GM19328 (cell line): ENCODE measurements around the gene RPL35A.
"Not testable (repeated sequence)": the region's sequence is repeated elsewhere in the genome, so short reads cannot be mapped to it uniquely, and the experiment has no call there.

ENCODE experiments used
- ATAC-seq: cut with Tn5 transposase; IDR thresholded peaks from one replicate; pipeline ENCODE4 v1.9.1; 2021; ENCODE audit warnings: mild to moderate bottlenecking, moderate library complexity; ENCODE audit not compliant: unreplicated experiment

RPL35A gene

DNA sequence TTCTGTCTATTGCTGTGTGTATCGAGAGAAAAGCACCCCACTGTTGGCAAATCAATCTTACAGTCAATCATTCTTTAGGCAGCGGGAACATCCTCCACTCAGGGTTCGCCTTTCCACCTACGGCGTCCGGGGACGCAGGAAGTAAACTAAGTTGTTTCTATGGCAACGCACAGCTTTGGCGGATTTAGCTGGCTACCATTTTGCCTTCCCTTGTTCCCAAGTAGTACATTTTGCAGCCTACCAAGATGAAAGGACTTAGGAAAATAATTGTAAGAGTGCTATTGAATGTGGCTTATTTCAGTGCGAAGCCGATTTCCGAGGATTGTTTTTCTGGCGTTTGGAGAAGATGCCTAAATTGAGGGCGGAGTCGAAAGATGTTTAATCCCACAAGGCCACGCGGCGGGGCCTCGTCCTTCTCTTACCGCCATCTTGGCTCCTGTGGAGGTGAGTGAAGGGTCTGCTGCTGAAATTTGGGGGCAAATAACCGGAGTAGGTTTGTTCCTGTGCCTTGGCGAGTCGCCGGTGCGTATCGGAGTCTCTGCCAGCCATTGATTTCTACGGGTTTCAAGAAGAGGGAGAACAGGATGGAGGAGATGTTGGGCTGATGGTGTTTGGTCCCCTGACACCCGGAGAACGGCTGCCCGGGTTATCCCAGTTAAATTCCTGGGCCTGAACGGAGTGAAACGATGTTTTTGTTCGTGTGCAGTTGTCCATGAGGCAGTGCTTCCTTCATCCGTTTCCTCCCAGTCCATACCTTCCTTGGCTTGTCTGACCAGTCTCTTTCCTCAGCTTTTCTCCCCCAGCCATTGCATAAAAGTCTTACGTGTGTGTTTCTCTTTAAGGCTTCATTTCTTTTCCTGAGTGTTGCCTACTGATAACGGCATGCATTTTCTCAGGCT is at the start of gene RPL35A:
TSS of gene RPL35A (plus strand) at position 413 of the 899 bp plus-strand sequence. CDS start 778 bp downstream, outside the sequence.
- ATAC-seq, result peak; percentile 92

DNA sequence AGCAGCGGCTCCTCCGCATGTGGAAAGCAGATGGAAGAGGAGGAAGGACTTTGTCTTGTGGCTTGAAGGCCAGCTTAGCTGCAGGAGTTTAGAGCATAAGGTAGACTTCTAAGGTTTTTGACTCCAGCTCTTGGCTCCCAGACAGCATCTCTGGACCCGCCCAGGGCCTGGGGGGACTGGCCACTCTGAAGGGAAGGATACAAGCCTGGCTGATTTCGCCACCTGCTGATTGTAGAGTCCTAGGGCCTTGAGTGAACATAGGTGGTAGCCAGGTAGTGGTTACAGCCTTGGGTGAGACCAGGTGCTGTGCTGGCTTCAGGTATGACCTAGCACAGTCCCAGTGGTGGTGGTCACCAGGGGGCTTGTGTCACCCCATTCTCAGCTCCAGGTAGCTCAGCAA is 48.4 kb upstream of the RPL35A start:
- ATAC-seq, result no peak

DNA sequence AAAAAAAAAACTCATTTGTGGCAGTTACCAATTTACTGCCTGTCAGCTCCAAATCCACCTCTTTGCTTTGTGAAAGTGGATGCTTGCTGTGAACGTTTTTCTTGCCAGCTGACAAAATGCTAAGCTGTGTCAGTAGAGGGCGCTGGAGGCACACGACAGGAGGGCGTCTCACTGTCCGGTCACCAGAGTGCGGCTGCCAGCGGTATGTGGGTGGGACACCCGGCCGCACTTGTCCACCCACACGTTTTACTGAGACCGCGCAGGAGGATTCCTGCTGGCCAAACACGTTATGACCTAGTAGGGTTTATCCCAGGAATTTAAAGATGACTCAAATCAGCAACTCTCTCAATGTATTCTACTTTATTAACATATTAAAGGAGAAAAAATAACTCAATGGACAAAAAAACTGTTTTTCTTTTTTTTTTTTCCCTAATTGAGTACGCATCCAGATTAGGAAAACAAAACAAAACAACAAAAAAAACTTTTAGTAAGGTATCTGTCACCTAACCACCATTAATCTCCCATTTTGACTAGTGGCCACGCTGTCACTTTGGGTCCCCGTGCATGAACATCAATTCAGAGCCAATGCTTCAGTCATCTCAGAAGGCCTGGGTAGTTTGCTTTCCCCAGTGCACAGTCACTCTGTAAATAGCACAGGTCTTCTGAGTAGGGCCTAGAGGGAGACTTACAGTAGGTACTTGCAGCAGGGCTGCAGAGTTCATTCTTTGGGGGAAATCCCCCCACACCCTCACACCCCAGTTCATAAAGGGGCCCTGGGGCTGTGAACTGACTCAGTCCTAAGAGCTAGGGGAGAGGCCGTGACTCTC is 43.8 kb upstream of the RPL35A start:
- peak; percentile 70 for ATAC-seq

DNA sequence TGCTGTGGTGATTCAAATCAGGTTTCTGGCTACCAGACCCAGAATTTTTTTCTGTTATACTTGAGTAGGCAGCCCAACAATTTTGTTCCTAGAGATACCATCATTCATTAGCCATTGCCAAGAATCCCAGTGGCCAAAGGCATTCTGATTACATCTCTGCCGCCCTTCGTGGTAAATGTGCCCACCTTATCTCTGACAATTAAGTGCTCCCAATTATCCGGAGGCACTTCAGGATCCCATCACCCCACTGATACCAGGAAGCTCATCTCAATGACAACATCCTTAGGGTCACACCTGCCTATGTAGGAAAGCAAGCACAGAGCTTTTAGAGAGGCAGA is 43.2 kb upstream of the RPL35A start:
- ATAC-seq, result no peak

DNA sequence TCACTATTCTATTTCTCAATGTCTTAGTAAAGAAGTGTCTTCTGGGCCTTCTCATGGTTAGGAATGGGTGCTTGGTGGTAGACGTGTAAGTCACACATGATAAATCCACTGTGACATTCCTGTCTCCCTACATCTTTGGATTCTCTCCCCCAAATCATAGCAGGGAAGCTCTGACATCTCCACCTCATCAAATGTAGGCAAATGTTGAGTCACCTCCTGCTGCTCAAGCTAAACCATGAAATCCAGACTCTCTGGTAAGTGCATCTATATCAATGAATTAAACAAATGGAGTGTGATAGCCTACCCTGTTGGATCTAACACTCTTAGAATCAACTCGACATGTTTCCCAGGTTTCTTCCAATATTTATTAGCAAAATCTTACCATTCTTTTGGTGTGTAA is 42.8 kb upstream of the RPL35A start:
- no peak for ATAC-seq

DNA sequence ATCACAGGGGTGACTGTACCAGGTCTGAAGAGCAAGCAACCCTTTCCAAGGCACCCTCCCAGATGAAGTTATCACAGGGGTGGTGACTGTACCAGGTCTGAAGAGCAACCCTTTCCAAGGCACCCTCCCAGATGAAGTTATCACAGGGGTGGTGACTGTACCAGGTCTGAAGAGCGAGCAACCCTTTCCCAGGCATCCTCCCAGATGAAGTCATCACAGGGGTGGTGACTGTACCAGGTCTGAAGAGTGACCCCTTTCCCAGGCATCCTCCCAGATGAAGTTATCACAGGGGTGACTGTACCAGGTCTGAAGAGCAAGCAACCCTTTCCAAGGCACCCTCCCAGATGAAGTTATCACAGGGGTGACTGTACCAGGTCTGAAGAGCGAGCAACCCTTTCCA is 41.4 kb upstream of the RPL35A start:
- ATAC-seq, result not testable (repeated sequence)

DNA sequence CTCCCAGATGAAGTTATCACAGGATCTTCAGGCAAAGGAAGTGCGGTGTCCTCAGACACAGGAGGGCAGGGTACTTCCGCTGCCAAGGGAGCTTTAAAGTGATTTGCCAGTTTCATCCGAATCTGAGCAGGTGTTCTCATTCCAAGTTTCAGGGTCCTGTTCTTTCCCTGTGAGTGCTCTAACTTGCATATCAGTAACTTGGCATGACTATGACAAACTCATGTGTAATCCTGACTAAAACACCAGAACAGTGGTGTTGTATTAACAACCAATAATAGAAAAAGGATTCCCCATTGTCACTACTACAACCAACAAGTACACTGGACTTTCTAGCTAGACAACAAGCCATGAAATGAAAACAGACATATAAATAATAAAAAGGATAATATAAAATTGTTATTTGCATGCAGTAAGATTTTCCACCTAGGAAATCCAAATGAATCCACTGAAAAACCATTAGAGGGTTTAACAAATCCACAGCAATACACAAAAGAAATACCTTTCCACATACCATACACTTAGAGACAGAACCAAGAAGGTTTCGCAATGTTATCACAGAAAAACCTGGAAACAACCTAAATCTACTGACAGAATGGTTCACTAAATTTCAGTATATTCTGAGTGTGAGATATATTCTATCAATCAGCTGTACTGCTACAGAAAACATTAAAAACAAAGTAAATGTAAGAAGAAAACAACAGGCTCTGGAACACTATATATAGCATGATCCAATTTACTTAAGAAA is 40.9 kb upstream of the RPL35A start:
- no peak for ATAC-seq

DNA sequence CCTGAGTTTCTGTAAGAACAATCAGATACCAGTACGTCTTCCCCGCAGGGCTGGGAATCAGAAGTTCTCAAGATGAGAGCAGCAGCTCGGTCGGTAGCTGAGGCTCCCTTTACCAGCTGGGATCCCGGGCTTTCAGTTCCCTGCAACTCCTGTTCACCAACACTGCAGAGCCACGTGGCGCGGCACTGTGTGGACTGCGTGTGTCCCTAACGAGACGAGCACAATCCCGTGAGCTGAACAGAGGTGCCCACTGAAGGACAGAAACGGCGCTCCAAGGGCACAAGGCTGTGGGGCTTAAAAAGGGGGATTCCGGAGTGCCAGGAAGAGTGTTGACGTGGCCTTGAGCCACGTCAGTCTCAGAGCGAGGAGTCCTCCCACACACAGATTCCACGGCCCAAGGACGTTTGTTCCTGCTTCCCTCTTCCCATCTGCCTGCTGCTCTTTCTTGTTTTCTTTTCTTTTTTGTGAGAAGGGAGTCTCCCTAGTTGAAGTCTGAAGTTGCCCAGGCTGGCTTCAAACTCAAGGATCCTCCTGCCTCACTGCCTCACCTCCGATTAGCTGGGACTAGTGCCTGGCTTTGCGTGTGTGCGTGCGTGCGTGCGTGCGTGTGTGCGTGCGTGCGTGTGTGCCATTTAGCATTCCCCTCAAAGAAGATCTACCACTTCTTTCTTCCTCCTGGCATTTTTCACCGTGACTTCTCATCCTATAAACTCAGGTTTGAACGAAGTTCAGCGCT is 37.1 kb upstream of the RPL35A start:
- no peak for ATAC-seq

DNA sequence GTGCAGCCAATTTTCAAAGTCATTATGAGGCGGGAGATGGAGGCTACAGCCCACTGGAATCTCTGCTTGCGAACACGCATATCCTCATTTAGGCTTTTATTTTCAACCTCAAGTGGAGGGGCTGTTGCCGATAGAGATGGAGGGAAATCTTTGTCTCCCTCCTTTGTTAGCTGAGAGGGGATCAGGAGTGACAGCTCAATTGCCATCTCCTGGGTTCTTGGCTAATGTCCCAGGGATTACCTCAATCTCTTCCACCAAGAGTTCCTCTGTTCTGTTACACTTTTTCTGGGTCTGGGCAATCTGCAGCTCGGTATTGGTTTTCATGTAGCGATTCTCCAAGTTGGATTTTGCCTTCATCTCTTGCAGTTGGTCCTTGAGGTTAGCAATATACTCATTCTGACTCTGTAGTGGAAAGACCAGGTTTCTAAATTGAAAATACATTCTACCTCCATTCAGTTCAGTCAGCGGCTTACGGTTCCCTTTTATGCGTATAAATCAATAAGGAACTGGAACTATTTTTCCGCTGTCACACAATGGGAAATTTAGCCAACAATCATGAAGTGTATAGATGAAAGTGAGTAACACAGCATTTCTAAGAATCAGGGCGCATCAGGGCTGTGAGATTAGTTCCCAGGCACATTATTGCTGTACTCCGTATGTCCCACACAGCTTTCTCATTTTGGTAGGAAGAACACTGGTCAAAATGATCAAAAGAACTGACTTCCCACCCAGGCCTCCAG is 36.2 kb upstream of the RPL35A start:
- no peak for ATAC-seq

DNA sequence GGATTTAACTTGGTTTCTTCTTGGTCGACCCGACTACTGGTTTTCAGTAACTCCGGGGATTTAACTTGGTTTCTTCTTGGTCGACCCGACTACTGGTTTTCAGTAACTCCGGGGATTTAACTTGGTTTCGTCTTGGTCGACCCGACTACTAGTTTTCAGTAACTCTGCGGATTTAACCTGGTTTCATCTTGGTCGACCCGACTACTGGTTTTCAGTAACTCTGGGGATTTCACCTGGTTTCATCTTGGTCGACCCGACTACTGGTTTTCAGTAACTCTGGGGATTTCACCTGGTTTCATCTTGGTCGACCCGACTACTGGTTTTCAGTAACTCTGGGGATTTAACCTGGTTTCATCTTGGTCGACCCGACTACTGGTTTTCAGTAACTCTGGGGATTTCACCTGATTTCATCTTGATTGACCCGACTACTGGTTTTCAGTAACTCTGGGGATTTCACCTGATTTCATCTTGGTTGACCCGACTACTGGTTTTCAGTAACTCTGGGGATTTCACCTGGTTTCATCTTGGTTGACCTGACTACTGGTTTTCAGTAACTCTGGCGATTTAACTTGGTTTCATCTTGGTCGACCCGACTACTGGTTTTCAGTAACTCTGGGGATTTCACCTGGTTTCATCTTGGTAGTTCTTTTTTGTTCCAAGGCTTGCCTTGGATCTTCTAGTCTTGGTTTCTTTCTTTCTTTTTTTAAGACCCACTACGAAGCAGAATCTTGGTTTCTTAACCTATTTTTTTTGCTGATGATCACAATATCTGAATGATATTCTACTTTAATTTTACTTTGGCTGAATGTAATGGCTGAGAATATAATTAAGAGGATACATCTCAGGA is 28.3 kb upstream of the RPL35A start:
- not testable (repeated sequence) for ATAC-seq

DNA sequence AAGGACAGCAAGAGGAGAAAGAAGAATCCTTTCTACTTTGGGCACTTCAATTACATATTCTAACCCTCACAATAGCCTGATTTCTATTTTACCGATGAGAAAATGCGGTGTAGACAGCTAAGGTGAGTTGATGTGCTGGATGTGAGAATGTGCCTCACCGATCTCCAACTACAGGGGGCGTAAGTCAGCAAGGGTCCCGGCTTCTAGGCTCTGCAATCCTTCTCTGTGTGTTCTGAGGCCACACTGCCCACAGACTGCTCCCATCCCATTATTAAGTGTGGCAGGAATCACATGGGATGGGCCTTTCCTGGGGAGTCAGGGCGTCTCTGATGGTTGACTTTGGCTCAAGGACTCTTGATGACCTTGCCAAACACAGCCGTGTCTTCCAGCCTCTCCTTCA is 23.6 kb upstream of the RPL35A start:
- ATAC-seq, result no peak

DNA sequence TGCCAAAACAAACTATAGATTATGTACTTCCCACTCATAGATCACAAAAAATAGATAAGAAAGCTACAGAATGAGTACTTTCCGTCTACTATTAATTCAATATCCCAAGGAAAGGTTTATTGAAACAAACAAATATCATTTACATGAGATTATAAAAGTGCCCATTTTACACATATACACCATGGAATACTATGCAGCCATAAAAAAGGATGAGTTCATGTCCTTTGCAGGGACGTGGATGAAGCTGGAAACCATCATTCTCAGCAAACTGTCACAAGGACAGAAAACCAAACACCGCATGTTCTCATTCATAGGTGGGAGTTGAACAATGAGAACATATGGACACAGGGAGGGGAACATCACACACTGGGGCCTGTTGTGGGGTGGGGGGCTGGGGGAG is 22.4 kb upstream of the RPL35A start:
- ATAC-seq, result not testable (repeated sequence)

DNA sequence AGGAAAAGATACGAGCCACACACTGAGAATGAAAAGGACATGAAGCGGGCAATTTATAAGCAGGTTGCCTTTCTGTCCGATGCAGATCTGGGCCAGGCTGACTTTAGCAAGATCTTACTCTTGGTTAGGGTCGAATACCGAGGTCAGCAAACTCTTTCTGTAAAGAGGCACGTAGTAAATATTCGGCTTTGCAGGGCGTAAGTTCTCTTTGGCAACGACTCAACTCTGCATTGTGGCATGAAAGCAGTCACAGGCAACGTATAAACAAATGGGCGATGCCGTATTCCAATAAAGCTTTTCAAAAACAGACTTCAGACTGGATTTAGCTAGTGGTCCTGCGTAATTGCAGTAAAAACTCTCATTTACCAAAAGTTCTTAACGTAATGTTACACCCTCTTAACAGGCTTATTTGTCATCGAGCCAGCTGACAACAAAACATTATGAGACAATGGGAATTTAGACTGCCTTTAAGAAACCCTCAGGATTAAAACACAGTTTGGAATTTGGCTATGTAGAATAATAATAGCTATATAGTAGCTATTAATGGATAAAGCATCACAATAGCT is 13.1 kb upstream of the RPL35A start:
- ATAC-seq, result no peak

DNA sequence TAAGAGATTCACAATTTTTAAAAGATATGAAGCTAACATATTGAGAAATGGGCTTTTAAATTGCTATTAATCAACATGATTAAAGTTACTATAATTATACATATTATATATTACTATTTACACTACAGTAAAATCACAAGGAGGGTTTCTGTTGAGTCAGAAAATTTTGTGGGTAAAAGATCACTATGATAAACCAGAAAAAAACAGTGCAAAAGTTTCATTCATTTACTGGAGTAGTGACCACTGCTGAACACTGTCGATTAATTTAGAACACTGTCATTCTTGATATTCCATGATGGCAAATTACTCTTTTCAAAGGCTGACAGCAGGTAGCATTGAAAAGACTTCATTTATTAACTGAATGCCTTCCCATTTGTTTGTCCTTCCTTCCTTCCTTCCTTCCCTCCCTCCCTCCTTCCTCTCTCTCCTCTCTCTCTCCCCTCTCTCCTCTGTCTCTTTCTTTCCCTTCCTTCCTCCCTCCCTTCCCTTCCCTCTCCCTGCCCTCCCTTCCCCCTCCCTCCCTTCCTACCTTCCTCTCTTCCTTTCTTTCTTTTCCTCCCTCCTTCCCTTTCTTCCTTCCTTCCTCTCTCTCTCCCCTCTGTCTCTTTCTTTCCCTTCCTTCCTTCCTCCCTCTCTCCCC is 9.1 kb upstream of the RPL35A start:
- ATAC-seq, result no peak

DNA sequence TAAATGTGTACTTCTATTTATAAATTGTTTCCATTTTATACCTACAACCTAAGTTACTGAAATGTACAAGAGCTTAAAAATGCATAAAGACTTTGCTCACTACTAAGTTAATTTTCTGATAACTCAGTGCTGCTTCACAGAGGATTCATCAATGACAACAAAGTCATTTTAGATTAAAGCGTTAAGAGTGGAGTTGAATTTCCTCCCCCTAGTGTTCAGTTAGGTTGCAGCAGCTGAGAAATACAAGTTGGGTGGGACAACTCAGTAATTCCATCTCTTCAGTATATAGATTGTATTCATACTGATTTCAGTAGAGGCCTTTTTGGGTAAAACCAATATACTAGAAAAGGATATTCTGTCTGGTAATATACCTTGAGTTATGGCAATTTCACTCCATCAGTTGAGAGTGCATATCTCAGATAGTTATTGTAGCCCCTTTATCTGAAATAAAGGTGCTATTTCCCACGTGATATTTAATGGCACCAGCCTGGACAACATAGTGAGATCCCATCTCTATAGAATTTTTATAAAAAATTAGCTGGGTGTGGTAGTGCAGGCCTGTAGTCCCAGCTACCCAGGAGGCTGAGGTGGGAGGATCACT is 6.9 kb upstream of the RPL35A start:
- no peak for ATAC-seq

DNA sequence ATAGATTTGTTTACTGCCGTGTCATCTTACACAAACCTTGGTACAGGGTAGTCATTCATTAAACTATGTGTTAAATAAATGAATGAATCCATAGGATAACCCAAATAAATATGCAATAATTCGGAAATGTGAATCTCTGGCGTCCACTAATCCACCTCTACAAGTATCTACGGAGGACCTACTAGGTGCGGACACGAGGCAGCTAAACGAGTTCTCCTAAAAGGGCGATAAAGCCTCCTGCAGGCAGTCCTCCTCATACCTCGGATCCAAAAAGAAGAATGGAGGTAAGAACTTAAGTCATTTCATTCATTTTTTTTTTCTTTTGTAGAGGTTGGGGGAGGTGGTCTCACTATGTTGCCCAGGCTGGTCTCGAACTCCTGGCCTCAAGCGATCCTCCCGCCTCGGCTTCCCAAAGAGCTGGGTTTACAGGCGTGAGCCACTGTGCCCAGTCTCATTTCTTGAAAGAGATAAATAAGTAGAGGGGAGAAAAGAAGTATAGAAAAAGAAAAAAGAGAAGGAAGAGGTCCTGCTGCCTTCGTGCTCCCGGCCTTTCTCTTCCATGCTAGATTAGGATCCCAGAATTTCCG is 706 bp upstream of the RPL35A start:
- no peak for ATAC-seq

DNA sequence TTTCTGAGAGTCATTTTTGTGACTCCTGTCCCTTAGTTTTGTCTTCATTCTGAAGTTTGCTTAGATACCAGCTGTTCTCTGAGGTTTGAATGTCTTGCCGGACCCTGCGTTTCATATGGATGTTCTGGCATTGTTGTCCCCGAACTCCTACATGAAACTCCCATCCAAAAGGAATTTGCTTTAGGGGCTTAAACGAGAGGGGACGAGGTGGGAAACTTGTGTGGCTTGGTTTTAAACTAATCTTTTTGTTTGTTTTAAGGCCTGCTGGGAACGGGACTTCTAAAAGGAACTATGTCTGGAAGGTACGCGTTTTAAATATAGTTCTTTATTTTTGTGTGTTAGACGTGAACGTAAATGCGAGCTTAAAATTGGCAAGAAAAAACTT is 679 bp downstream of the RPL35A start:
- ATAC-seq, result no peak
